ENCODE results near the gene TNFRSF12A. TPM values are rescaled to one million over a fixed set of nuclear protein-coding genes. Genes with fewer than 3 reads are reported as not detected.
A peak's percentile ranks its signal among the peaks of the same experiment; 100 is the strongest.

The TNFRSF12A gene
- total and polyA plus RNA-seq, 9 of the 15 experiments (the other 6 are each of a cell fraction or from before 2014, with no cell fraction given) = 0.41 to 61.8 (median 26.5) TPM

- Histone ChIP-seq H3K36me3 (ENCODE audit: control insufficient read depth, insufficient read depth, low read length) (no peaks in the 10 kb centered on the region), H3K9ac (ENCODE audit: insufficient read depth in 1 of 2, low read depth in 2 of 2, low read length in 2 of 2) (peak overlapping the region; percentile 85 to 97; a peak in 3 of 4 replicates), H3K9me3 (replicated peaks; ENCODE audit: control insufficient read depth, insufficient read depth, low read depth, low read length) (no peaks in the 10 kb centered on the region), H3K4me2 (ENCODE audit: insufficient read depth, low read length) (peak overlapping the region; percentile 84), H3K9me1 (ENCODE audit: control insufficient read depth, insufficient read depth, low read length) (peaks cover 4% of the 10 kb centered on the region), H4K20me1 (replicated peaks; ENCODE audit: control insufficient read depth, insufficient read depth, low read length) (0 out of 2 replicates have a peak, but pooled peaks cover 3% of the 10 kb centered on the region), H3K27ac (ENCODE audit: extremely low read depth, low read depth, low read length) (peak overlapping the region; percentile 83), H3K79me2 (ENCODE audit: control insufficient read depth, insufficient read depth, low read length) (peaks cover 2% of the 10 kb centered on the region; the same call in 2 of the 3 replicates), H3K4me3 (peak overlapping the region; percentile 93), H3K4me1 (replicated peaks in 1 of 2; ENCODE audit: control insufficient read depth in 2 of 2, insufficient read depth in 2 of 2, low read length in 2 of 2) (peaks cover 8 to 39% of the 10 kb centered on the region in 2 experiments), H3K27me3 (ENCODE audit: control insufficient read depth in 2 of 2, insufficient read depth in 2 of 2, low read length in 2 of 2) (no peaks in the 10 kb centered on the region), H2AFZ (ENCODE audit: low read depth, low read length) (peak overlapping the region; percentile 97)
- POLR2A ChIA-PET = interaction anchor here (0.6 to 1.0 kb wide), 5 partner anchors 16 to 103 kb away, joined by 3 to 4 read pairs (median 3); no protein-coding TSS in a partner anchor
- CTCF ChIA-PET (ENCODE audit: low intra/inter-chr PET ratio) = interaction anchor here (0.6 to 2.6 kb wide), 9 partner anchors 28 to 1194 kb away, joined by 3 to 20 read pairs (median 4); no protein-coding TSS in a partner anchor
- 25% methylated on average over 5 of the region's 9 CpGs for WGBS (ENCODE audit: insufficient coverage, low coverage, missing lambda C conversion rate)
- in situ Hi-C loops (cut with MboI) (no loop called here), intact Hi-C loops (cut with micrococcal nuclease) (loop anchor here (1.0 to 10.0 kb wide), 4 partner anchors 28 to 115 kb away; no protein-coding TSS in a partner anchor)
- no TSS peak for BruUV-seq (replicated peaks)
- FAIRE-seq (no peak), DNase-seq (ENCODE audit: extremely low read depth in 1 of 4, low spot score in 3 of 4) (no peak), ATAC-seq (no peak)
- TF ChIP-seq ZNF592 (IDR thresholded peaks at IDR 0.05) (0 out of 2 replicates have a peak, but pooled peaks have one; percentile 4), BRCA1 (IDR thresholded peaks at IDR 0.05) (no peak), BRCA1 (CRISPR knock-in tag; IDR thresholded peaks at IDR 0.05) (0 out of 2 replicates have a peak, but pooled peaks have one; percentile 18), NR4A1 (CRISPR knock-in tag; IDR thresholded peaks at IDR 0.05) (no peak), NR4A1 (tag; IDR thresholded peaks at IDR 0.05) (0 out of 2 replicates have a peak, but pooled peaks have one; percentile 45), NR3C1 (CRISPR knock-in tag; IDR thresholded peaks at IDR 0.05) (0 out of 2 replicates have a peak, but pooled peaks have one; percentile 21), ATF4 (CRISPR knock-in tag; IDR thresholded peaks at IDR 0.05) (no peak), NR2C2 (CRISPR knock-in tag; IDR thresholded peaks at IDR 0.05) (no peak), NR2C2 (tag; IDR thresholded peaks at IDR 0.05) (peak; percentile 55), ATF1 (CRISPR knock-in tag; IDR thresholded peaks at IDR 0.05) (no peak), ATF1 (tag; IDR thresholded peaks at IDR 0.05) (0 out of 2 replicates have a peak, but pooled peaks have one; percentile 7), DMBX1 (CRISPR knock-in tag; IDR thresholded peaks at IDR 0.05; ENCODE audit: borderline replicate concordance) (no peak), ELF1 (tag; IDR thresholded peaks at IDR 0.05) (0 out of 2 replicates have a peak, but pooled peaks have one; percentile 1), TARDBP (IDR thresholded peaks at IDR 0.05) (no peak), LEF1 (IDR thresholded peaks at IDR 0.05) (no peak), ZBTB9 (CRISPR knock-in tag; IDR thresholded peaks at IDR 0.05) (0 out of 2 replicates have a peak, but pooled peaks have one; percentile 21), ZNF311 (CRISPR knock-in tag; IDR thresholded peaks at IDR 0.05) (no peak), ZNF324 (CRISPR knock-in tag; IDR thresholded peaks at IDR 0.05) (no peak), SMARCA4 (IDR thresholded peaks at IDR 0.05) (peak; percentile 14; the same call in 1 of the 2 replicates)
Observed at GRCh38 chr16:3059723-3060242, 39.6 kb downstream of the TNFRSF12A start.

Measured in K562 (cell line).